H9 (cell line): ENCODE measurements around the gene PRKCB. TPM values are rescaled to one million over a fixed set of nuclear protein-coding genes. Genes with fewer than 3 reads are reported as not detected.

Experiments used
- DNase-seq: peaks from one replicate; pipeline ENCODE4 v3.0.0-alpha.2; 2017
- H2AFZ ChIP-seq: one replicate; pipeline ENCODE4 v1.6.1; 2013; ENCODE audit warnings: mild to moderate bottlenecking, low read length, control low read depth, moderate library complexity
- H2AK5ac ChIP-seq: 2 replicates; pipeline ENCODE4 v1.6.1; 2013; ENCODE audit warnings: low read length, control low read depth, mixed read lengths; ENCODE audit not compliant: insufficient read length
- H2BK120ac ChIP-seq: one replicate; pipeline ENCODE4 v1.6.1; 2013; ENCODE audit warnings: low read depth, mild to moderate bottlenecking, low read length, control low read depth, inconsistent platforms; ENCODE audit not compliant: poor library complexity, severe bottlenecking
- H2BK12ac ChIP-seq: 2 replicates; pipeline ENCODE4 v1.6.1; 2013; ENCODE audit warnings: low read length, control low read depth, mixed read lengths, low read depth; ENCODE audit not compliant: insufficient read length
- H2BK15ac ChIP-seq: 2 replicates; pipeline ENCODE4 v1.6.1; 2013; ENCODE audit warnings: low read depth, low read length, control low read depth
- H2BK20ac ChIP-seq: one replicate; pipeline ENCODE4 v1.6.1; 2013; ENCODE audit warnings: low read depth, mild to moderate bottlenecking, low read length, control low read depth, inconsistent platforms; ENCODE audit not compliant: poor library complexity, severe bottlenecking
- H2BK5ac ChIP-seq: 2 replicates; pipeline ENCODE4 v1.6.1; 2013; ENCODE audit warnings: low read length, control low read depth, mixed read lengths; ENCODE audit not compliant: insufficient read length
- H3K14ac ChIP-seq: 2 replicates; pipeline ENCODE4 v1.6.1; 2013; ENCODE audit warnings: low read length, control low read depth; ENCODE audit not compliant: insufficient read depth
- H3K18ac ChIP-seq: 2 replicates; pipeline ENCODE4 v1.6.1; 2013; ENCODE audit warnings: low read depth, mild to moderate bottlenecking, mixed read lengths, low read length, control low read depth; ENCODE audit not compliant: insufficient read length
- H3K23ac ChIP-seq: 2 replicates; pipeline ENCODE4 v1.6.1; 2013; ENCODE audit warnings: low read length, control low read depth, mixed read lengths, low read depth; ENCODE audit not compliant: insufficient read length
- H3K23me2 ChIP-seq: 2 replicates; pipeline ENCODE4 v1.6.1; 2013; ENCODE audit warnings: low read depth, mild to moderate bottlenecking, mixed read lengths, low read length, control low read depth; ENCODE audit not compliant: insufficient read length, poor library complexity, severe bottlenecking
- H3K27ac ChIP-seq: 2 replicates; pipeline ENCODE4 v1.5.1; 2013; ENCODE audit warnings: low read length, control low read depth, mixed read lengths, low read depth; ENCODE audit not compliant: insufficient read length
- H3K27me3 ChIP-seq: 2 replicates; pipeline ENCODE4 v1.6.1; 2013; ENCODE audit warnings: low read length, control low read depth, inconsistent platforms; ENCODE audit not compliant: insufficient read depth
- H3K4ac ChIP-seq: 2 replicates; pipeline ENCODE4 v1.6.1; 2013; ENCODE audit warnings: low read depth, mild to moderate bottlenecking, control low read depth, inconsistent platforms, low read length, moderate library complexity
- H3K4me1 ChIP-seq: 2 replicates; pipeline ENCODE4 v1.6.1; 2013; ENCODE audit warnings: low read length, control low read depth, inconsistent platforms; ENCODE audit not compliant: insufficient read depth
- H3K4me2 ChIP-seq: 2 replicates; pipeline ENCODE4 v1.6.1; 2013; ENCODE audit warnings: low read length, control low read depth, mixed read lengths; ENCODE audit not compliant: insufficient read length, insufficient read depth
- H3K56ac ChIP-seq: 2 replicates; pipeline ENCODE4 v1.6.1; 2013; ENCODE audit warnings: low read depth, mild to moderate bottlenecking, mixed read lengths, low read length, control low read depth; ENCODE audit not compliant: insufficient read length
- H3K79me1 ChIP-seq: 2 replicates; pipeline ENCODE4 v1.6.1; 2013; ENCODE audit warnings: low read depth, mild to moderate bottlenecking, moderate library complexity, low read length, control low read depth, inconsistent platforms; ENCODE audit not compliant: insufficient read depth, poor library complexity, severe bottlenecking
- H3K79me2 ChIP-seq: 2 replicates; pipeline ENCODE4 v1.6.1; 2013; ENCODE audit warnings: low read length, control low read depth, inconsistent platforms; ENCODE audit not compliant: insufficient read depth
- H3K9ac ChIP-seq: 2 replicates; pipeline ENCODE4 v1.6.1; 2013; ENCODE audit warnings: low read length, control low read depth, mixed read lengths; ENCODE audit not compliant: insufficient read length; ENCODE audit errors: extremely low read depth
- H3K9me3 ChIP-seq: one replicate; pipeline ENCODE4 v1.6.1; 2013; ENCODE audit warnings: low read depth, low read length, inconsistent platforms; ENCODE audit not compliant: control insufficient read depth
- H3T11ph ChIP-seq: one replicate; pipeline ENCODE4 v1.6.1; 2013; ENCODE audit warnings: mild to moderate bottlenecking, low read length, control low read depth, inconsistent platforms
- H4K20me1 ChIP-seq: one replicate; pipeline ENCODE4 v1.6.1; 2013; ENCODE audit not compliant: control insufficient read depth, insufficient read length, insufficient read depth
- H4K5ac ChIP-seq: 2 replicates; pipeline ENCODE4 v1.6.1; 2013; ENCODE audit warnings: low read depth, mild to moderate bottlenecking, mixed read lengths, low read length, control low read depth; ENCODE audit not compliant: insufficient read length
- H4K8ac ChIP-seq: replicated peaks from 2 replicates; pipeline ENCODE4 v1.6.1; 2013; ENCODE audit warnings: low read length, control low read depth, mixed read lengths, low read depth; ENCODE audit not compliant: insufficient read length
- H4K91ac ChIP-seq: 2 replicates; pipeline ENCODE4 v1.6.1; 2013; ENCODE audit warnings: low read depth, mild to moderate bottlenecking, moderate library complexity, mixed read lengths, low read length, control low read depth; ENCODE audit not compliant: insufficient read length
- H3K27ac Mint-ChIP-seq, 3 experiments: 2 replicates in 2 of 3; 3 replicates in 1 of 3; pipeline ENCODE4 v1.8.0; 2020 to 2021; ENCODE audit warnings: mixed read lengths in 3 of 3, mild to moderate bottlenecking in 1 of 3, moderate library complexity in 1 of 3
- H3K27me3 Mint-ChIP-seq: 2 replicates; pipeline ENCODE4 v1.8.0; 2021; ENCODE audit warnings: low read depth, mild to moderate bottlenecking, moderate library complexity, mixed read lengths
- H3K36me3 Mint-ChIP-seq, 3 experiments: 2 replicates in 2 of 3; 3 replicates in 1 of 3; pipeline ENCODE4 v1.8.0; 2020 to 2021; ENCODE audit warnings: low read depth in 3 of 3, mixed read lengths in 3 of 3; ENCODE audit not compliant: insufficient read depth in 1 of 3
- H3K4me1 Mint-ChIP-seq, 2 experiments: 2 replicates each; pipeline ENCODE4 v1.8.0; 2020; ENCODE audit warnings: mixed read lengths in 2 of 2
- H3K4me3 Mint-ChIP-seq, 2 experiments: 2 replicates in 1 of 2; 3 replicates in 1 of 2; pipeline ENCODE4 v1.8.0; 2020 to 2021; ENCODE audit warnings: mild to moderate bottlenecking in 2 of 2, mixed read lengths in 2 of 2, moderate library complexity in 1 of 2
- H3K9me3 Mint-ChIP-seq, 2 experiments: 2 replicates in 1 of 2; 3 replicates in 1 of 2; pipeline ENCODE4 v1.8.0; 2020; ENCODE audit warnings: mild to moderate bottlenecking in 2 of 2, mixed read lengths in 2 of 2, moderate library complexity in 1 of 2
- CTCF ChIP-seq: fragments of 200-600 bp; sonication (generic); conservative IDR thresholded peaks from 3 replicates; pipeline ENCODE4 v1.8.0; 2021; ENCODE audit warnings: antibody characterized with exemption, mild to moderate bottlenecking
- WGBS: extraction: QIAGEN DNeasy Blood & Tissue Kit; methylation state at CpG from one replicate; pipeline ENCODE4 v1.1.7; 2013; ENCODE audit warnings: missing lambda C conversion rate, low lambda C conversion rate, mixed read lengths; ENCODE audit not compliant: insufficient read length; ENCODE audit errors: extremely low coverage; 5-methylcytosine and 5-hydroxymethylcytosine counted together
- total RNA-seq: library from RNA; stranded (reverse); gene quantifications from 2 replicates; pipeline ENCODE4 v1.2.1, GENCODE V29; 2021

PRKCB gene
- total RNA-seq, 1 experiment from 2014 or later: 7.0 TPM

- peak; percentile 39 for DNase-seq
- H2BK12ac ChIP-seq: peak overlapping the region; percentile 19
- H3K79me2 ChIP-seq: no peaks in the 10 kb centered on the region
- H2AFZ ChIP-seq: no peak overlapping the region
- no peak overlapping the region for H2BK15ac ChIP-seq
- no peak overlapping the region; the same call in 1 of the 2 replicates for H3K4ac ChIP-seq
- no peak overlapping the region for H4K8ac ChIP-seq
- H3K4me2 ChIP-seq: no peak overlapping the region
- peak overlapping the region; percentile 43 for H3K27ac ChIP-seq
- H4K5ac ChIP-seq: no peak overlapping the region
- H3K9me3 Mint-ChIP-seq: peaks cover 6 to 8% of the 10 kb centered on the region in 2 experiments
- H3K4me3 Mint-ChIP-seq: 0 out of 5 replicates have a peak overlapping the region, but pooled peaks of 1 of the 2 experiments have one; percentile 1
- peaks cover 14% of the 10 kb centered on the region for H3K4me1 ChIP-seq
- H3K36me3 Mint-ChIP-seq: peaks cover 7 to 11% (median 9%) of the 10 kb centered on the region in 3 experiments; a peak in 5 of 7 replicates
- H3T11ph ChIP-seq: no peak overlapping the region
- no peak overlapping the region for H3K9ac ChIP-seq
- peak overlapping the region; percentile 9 for H2AK5ac ChIP-seq
- peaks cover 58 to 67% of the 10 kb centered on the region in 2 experiments for H3K4me1 Mint-ChIP-seq
- H3K27ac Mint-ChIP-seq: peak overlapping the region; percentile 26 to 95 (median 78); a peak in 5 of 7 replicates
- no peak overlapping the region for H3K23ac ChIP-seq
- H3K18ac ChIP-seq: peak overlapping the region; percentile 5
- H3K9me3 ChIP-seq: no peaks in the 10 kb centered on the region
- no peaks in the 10 kb centered on the region for H3K23me2 ChIP-seq
- H3K79me1 ChIP-seq: no peaks in the 10 kb centered on the region
- no peak overlapping the region for H3K56ac ChIP-seq
- no peak overlapping the region for H2BK20ac ChIP-seq
- H2BK120ac ChIP-seq: no peak overlapping the region
- H4K20me1 ChIP-seq: peaks cover 2% of the 10 kb centered on the region
- no peak for TF ChIP-seq CTCF
- H3K27me3 ChIP-seq: no peaks in the 10 kb centered on the region
- H3K14ac ChIP-seq: no peak overlapping the region
- no CpG with 5 or more reads among the region's 9 CpGs for WGBS
- peak overlapping the region; percentile 41 for H2BK5ac ChIP-seq
- no peak overlapping the region for H4K91ac ChIP-seq
- no peaks in the 10 kb centered on the region for H3K27me3 Mint-ChIP-seq
Observed at GRCh38 chr16:24135624-24136565, 300.1 kb downstream of the PRKCB start.
